Hematopoietic multipotent progenitor cell treated with erythropoietin and hydrocortisone succinate and interleukin-3 and kit ligand, for 15 days (in vitro differentiated cells): ENCODE measurements around the gene USP11.

Source experiments
- DNase-seq: peaks from one replicate; pipeline ENCODE4 v3.0.0-alpha.2; 2015; ENCODE audit warnings: low spot score

Gene USP11

GRCh38 chrX:47224896-47225290, 7.9 kb upstream of the USP11 start:
- no peak for DNase-seq

- DNase-seq: no peak
Observed at GRCh38 chrX:47226071-47226470, 6.7 kb upstream of the USP11 start.

DNA sequence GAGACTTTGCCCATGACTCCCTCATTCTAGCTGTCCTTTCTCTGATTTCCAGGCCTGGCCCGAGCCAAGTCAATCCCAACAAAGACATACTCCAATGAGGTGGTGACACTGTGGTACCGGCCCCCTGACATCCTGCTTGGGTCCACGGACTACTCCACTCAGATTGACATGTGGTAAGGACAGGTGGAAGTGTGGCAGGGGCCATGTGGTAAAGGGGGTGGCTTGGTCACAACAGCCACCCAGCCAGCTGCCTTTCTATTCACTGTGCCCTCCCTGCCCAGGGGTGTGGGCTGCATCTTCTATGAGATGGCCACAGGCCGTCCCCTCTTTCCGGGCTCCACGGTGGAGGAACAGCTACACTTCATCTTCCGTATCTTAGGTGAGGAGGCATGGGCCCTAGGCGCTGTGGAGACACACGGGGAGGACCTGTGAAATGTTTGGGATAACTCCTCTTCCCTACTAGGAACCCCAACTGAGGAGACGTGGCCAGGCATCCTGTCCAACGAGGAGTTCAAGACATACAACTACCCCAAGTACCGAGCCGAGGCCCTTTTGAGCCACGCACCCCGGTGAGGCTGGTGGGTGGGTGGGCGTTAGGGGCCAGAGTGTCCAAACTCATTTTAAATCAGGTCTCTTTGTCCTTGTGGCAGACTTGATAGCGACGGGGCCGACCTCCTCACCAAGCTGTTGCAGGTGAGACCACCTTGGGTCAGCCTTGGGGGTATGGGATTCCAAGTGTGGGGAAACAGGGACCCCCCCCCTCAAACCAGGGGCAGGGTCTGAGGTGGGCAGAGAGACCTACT, 6.1 kb upstream of the USP11 start:
- no peak for DNase-seq

GRCh38 chrX:47227334-47227583, 5.5 kb upstream of the USP11 start:
- DNase-seq: no peak

DNA sequence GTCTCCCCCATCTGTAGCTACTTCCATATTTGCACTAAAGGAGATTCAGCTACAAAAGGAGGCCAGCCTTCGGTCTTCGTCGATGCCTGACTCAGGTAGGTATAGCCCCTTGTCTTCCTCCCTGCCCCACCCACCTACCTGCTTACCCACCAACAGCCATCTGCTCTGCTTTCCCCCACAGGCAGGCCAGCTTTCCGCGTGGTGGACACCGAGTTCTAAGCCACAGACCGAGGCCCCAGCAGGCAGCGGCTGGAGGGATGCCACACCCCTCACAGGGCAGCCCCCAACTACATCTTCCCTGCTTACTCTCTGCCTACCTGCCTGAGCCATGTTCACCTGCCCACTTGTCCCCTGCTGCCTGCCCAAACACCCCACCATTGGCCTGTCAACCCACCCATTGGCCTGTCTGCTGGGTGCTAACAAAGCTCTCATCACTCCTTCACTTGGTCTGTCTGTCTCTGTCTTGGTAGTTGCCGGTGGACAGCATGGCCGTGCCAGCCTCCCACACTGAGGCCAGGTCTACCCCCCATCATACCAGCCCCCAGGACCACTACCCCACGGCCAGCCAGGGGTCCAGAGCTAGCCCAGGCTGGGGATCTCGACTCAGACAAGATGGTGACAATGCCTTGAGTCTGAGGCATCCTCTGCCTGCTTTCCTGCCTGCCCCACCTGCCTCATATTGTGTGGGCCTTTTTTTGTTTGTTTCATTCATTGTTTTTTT, 4.1 kb upstream of the USP11 start:
- no peak for DNase-seq

GRCh38 chrX:47229427-47229826, 3.4 kb upstream of the USP11 start:
- no peak for DNase-seq

- no peak for DNase-seq
Observed at GRCh38 chrX:47230136-47230868, 2.5 kb upstream of the USP11 start.

GRCh38 chrX:47231167-47231566, 1.6 kb upstream of the USP11 start:
- DNase-seq: no peak

DNA sequence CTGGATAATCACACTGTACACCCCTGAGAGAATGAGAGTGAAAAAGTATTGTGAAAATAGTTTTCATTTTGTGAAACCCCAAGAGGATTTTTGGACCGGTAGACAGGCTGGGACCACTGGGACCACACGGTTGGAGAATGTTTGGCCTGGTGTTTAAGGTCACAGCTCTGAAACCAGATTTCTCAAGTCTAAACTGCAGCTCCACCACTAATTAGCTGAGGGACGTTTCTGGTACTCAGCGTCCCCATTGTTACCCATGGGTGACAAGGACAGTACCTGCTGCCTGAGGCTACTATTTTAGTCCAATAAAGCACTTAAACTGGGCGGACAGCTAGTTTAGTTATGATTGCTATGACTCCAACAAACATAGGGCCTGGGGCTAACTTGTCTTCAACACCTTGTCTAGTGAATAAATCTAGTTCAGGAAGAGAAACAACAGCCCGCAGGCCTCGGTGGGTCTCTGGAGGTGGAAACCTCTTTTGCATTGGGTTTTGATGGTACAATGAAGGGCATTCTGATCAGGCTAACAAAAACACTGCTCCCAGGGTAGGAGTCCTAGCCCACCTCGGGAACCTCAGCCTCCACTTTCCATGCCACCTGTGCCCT, 509 bp upstream of the USP11 start:
- DNase-seq: no peak

- DNase-seq: peak; percentile 94
Observed at GRCh38 chrX:47233333-47234113, 714 bp downstream of the USP11 start.

DNA sequence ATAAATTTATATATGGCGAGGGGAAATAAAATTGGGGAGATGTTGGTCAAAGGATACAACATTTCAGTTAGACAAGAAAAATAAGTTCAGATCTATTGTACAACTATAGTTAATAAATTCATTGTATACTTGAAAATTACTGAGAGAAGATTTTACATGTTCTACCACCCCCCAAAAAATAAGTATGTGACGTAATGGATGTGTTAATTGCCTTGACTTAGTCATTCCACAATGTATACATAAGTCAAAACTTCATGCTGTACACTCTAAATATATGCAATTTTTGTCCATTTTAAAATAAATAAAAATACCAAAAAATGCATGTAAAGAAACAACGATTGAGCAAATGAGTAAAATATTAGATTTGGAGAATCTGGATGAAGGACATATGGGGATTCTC, 1.8 kb downstream of the USP11 start:
- no peak for DNase-seq

GRCh38 chrX:47235691-47236103, 2.9 kb downstream of the USP11 start:
- DNase-seq: no peak

GRCh38 chrX:47239199-47239598, 6.4 kb downstream of the USP11 start:
- DNase-seq: no peak

- no peak for DNase-seq
Observed at GRCh38 chrX:47239898-47240545, 7.2 kb downstream of the USP11 start.

DNA sequence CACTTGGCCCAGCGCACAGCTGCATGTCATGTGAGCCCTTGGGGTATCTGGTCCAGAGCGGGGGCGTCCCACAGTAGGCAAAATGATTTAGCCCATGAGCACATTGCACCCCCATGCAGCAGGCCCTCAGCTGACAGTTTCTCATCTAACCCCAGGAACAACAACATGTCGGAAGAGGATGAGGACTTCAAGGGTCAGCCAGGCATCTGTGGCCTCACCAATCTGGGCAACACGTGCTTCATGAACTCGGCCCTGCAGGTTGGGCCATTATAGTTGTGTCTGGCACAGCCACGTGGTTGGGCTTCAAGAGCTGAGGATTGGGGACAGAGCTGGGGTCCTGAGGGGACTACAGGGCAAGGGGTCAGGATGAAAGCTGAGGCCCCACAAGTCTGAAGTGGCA, 7.8 kb downstream of the USP11 start:
- DNase-seq: no peak

DNA sequence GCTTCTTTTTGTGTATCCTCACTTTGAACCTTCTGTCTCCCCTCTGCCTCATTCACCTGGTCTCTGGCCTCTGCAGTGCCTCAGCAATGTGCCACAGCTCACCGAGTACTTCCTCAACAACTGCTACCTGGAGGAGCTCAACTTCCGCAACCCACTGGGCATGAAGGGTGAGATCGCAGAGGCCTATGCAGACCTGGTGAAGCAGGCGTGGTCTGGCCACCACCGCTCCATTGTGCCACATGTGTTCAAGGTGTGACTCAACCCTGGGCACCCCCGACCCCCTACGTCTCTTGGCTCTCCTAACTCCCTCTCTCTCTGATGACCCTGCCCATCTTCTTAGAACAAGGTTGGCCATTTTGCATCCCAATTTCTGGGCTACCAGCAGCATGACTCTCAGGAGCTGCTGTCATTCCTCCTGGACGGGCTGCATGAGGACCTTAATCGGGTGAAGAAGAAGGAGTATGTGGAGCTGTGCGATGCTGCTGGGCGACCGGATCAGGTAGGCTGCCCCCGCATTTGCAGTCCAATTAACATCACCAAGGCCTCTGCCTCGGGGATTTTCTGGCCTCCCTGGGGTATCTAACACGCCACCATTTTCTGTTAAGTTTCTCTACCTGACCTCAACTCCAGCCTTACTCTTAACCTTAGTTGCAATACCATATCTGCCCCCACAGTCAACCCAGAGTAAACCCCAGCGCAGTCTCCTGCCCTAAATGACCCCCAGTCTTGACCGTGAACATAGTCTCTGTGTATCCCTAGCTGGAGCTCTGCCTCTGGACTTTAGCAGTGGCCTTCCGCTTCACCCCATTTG, 8.6 kb downstream of the USP11 start:
- DNase-seq: no peak

DNA sequence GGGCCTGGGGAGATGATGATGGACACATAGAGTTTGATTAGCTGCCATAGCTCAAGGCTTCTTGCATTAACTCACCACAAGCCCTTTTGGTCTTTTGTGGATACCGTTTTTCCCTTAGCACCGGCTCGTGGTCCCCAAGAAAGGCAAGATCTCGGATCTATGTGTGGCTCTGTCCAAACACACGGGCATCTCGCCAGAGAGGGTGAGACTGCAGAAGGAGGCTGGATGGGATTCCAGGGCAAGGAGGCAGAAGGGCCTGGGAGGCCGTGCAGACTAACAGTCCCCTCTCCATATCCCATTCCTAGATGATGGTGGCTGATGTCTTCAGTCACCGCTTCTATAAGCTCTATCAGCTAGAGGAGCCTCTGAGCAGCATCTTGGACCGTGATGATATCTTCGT, 9.5 kb downstream of the USP11 start:
- DNase-seq: no peak

GRCh38 chrX:47243351-47243750, 10.5 kb downstream of the USP11 start:
- no peak for DNase-seq

- DNase-seq: no peak
Observed at GRCh38 chrX:47244676-47245075, 11.9 kb downstream of the USP11 start.

DNA sequence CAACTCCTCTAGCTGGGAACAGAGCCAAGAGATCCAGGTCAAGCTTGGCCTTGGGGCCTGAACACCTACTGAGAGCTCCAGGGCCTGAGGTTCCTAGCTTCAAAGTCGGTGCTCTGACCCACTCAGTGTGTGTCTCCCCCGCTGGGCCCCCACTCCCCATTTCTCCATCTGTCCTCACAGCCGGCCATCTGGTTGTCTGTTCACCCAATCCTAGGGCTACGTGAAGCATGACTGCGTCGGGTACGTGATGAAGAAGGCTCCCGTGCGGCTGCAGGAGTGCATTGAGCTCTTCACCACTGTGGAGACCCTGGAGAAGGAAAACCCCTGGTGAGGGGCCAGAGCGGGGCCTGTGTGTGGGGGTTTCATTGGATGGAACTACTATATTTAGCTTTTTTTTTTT, 12.3 kb downstream of the USP11 start:
- no peak for DNase-seq
